HG02642 (cell line): ENCODE measurements around the gene MAP4K4.
"Not testable (repeated sequence)": the region's sequence is repeated elsewhere in the genome, so short reads cannot be mapped to it uniquely, and the experiment has no call there.

Experiments used
- ATAC-seq: cut with Tn5 transposase; IDR thresholded peaks from one replicate; pipeline ENCODE4 v1.9.1; 2021; ENCODE audit warnings: mild to moderate bottlenecking; ENCODE audit not compliant: unreplicated experiment, poor library complexity

The MAP4K4 gene

GRCh38 chr2:101935764-101936163, 238.3 kb downstream of the MAP4K4 start:
- ATAC-seq, result not testable (repeated sequence)

- no peak for ATAC-seq
Observed at GRCh38 chr2:101942851-101943250, 245.3 kb downstream of the MAP4K4 start.
